DMS53 treated with DMSO at 0.1 percent for 48 hours (cell line): ENCODE results near the gene NHSL1.

ENCODE experiments used
- DNase-seq: peaks from one replicate; lab custom pipeline; 2025; ENCODE audit not compliant: unreplicated experiment; lab: John Stamatoyannopoulos, UW

The NHSL1 gene

GRCh38 chr6:138524526-138524925 is 25.2 kb upstream of the NHSL1 start:
- no peak for DNase-seq

GRCh38 chr6:138523347-138524210 is 24.3 kb upstream of the NHSL1 start:
- no peak for DNase-seq

- no peak for DNase-seq
These were observed 23.3 kb upstream of the NHSL1 start for GRCh38 chr6:138522611-138523010.

GRCh38 chr6:138521790-138522189 is 22.5 kb upstream of the NHSL1 start:
- DNase-seq, result no peak

GRCh38 chr6:138520463-138520862 is 21.2 kb upstream of the NHSL1 start:
- no peak for DNase-seq

- no peak for DNase-seq
These were observed 18.8 kb upstream of the NHSL1 start for GRCh38 chr6:138518054-138518453.

- DNase-seq, result peak; percentile 31
These were observed 18.3 kb upstream of the NHSL1 start for GRCh38 chr6:138517635-138518034.

- DNase-seq, result no peak
These were observed 16.5 kb upstream of the NHSL1 start for GRCh38 chr6:138515657-138516248.

GRCh38 chr6:138514860-138515540 is 15.7 kb upstream of the NHSL1 start:
- no peak for DNase-seq

GRCh38 chr6:138512609-138513008 is 13.3 kb upstream of the NHSL1 start:
- DNase-seq, result no peak

- no peak for DNase-seq
These were observed 10.8 kb upstream of the NHSL1 start for GRCh38 chr6:138510093-138510492.

- DNase-seq, result peak; percentile 53
These were observed 10.1 kb upstream of the NHSL1 start for GRCh38 chr6:138509371-138509770.

GRCh38 chr6:138508676-138508988 is 9.3 kb upstream of the NHSL1 start:
- DNase-seq, result no peak

GRCh38 chr6:138507977-138508675 is 8.8 kb upstream of the NHSL1 start:
- no peak for DNase-seq

- DNase-seq, result no peak
These were observed 5.7 kb upstream of the NHSL1 start for GRCh38 chr6:138504764-138505689.

GRCh38 chr6:138503881-138504680 is 4.8 kb upstream of the NHSL1 start:
- peak; percentile 78 for DNase-seq

- no peak for DNase-seq
These were observed 3.3 kb upstream of the NHSL1 start for GRCh38 chr6:138502546-138502945.

GRCh38 chr6:138500867-138501446 is 1.7 kb upstream of the NHSL1 start:
- no peak for DNase-seq

- DNase-seq, result peak; percentile 23
These were observed 861 bp upstream of the NHSL1 start for GRCh38 chr6:138500045-138500665.
